Calu3 (cell line): ENCODE results near the gene SNX32. TPM values are rescaled to one million over a fixed set of nuclear protein-coding genes. Genes with fewer than 3 reads are reported as not detected.
A peak's percentile ranks its signal among the peaks of the same experiment; 100 is the strongest.

Experiments
- BruUV-seq: library from RNA; stranded (reverse); fragments of 400-500 nt; replicated peaks from 2 replicates; lab custom pipeline; 2021; lab: Mats Ljungman, UMichigan
- CTCF ChIA-PET: fragments of 300-600 bp; sonication (Branson Sonifier 250); formaldehyde crosslinking; loops from one replicate; lab custom pipeline; 2022; ENCODE audit warnings: antibody characterized with exemption; lab: Charles Lee
- DNase-seq: peaks from one replicate; pipeline ENCODE4 v3.0.0; 2022
- H3K27ac Mint-ChIP-seq: one replicate; pipeline ENCODE4 v1.8.0; 2022; ENCODE audit warnings: mixed read lengths; ENCODE audit not compliant: unreplicated experiment
- H3K27me3 Mint-ChIP-seq: one replicate; pipeline ENCODE4 v1.8.0; 2022; ENCODE audit warnings: mixed read lengths; ENCODE audit not compliant: unreplicated experiment
- H3K36me3 Mint-ChIP-seq: one replicate; pipeline ENCODE4 v1.8.0; 2022; ENCODE audit warnings: mild to moderate bottlenecking, moderate library complexity, mixed read lengths; ENCODE audit not compliant: insufficient read depth, unreplicated experiment
- H3K4me1 Mint-ChIP-seq: one replicate; pipeline ENCODE4 v1.8.0; 2022; ENCODE audit warnings: mild to moderate bottlenecking, low read depth, mixed read lengths; ENCODE audit not compliant: unreplicated experiment
- H3K4me3 Mint-ChIP-seq: one replicate; pipeline ENCODE4 v1.8.0; 2022; ENCODE audit warnings: mild to moderate bottlenecking, low read depth, moderate library complexity, mixed read lengths; ENCODE audit not compliant: unreplicated experiment
- H3K9me3 Mint-ChIP-seq: one replicate; pipeline ENCODE4 v1.8.0; 2022; ENCODE audit warnings: low read depth, mixed read lengths; ENCODE audit not compliant: unreplicated experiment
- intact Hi-C: fragments of 100-400 bp; cut with micrococcal nuclease; formaldehyde crosslinking; loops from one replicate; pipeline ENCODE4 v1.10.0; 2022; ENCODE audit not compliant: unreplicated experiment
- total RNA-seq: library from RNA; stranded (reverse); gene quantifications from 2 replicates; pipeline ENCODE4 v1.2.3, GENCODE V29; 2022
- TF ChIP-seq, protein P1 (sequence below): fragments of 200-600 bp; IDR thresholded peaks from one replicate; pipeline ENCODE4 v1.8.0; 2022; ENCODE audit warnings: antibody characterized with exemption; ENCODE audit not compliant: unreplicated experiment

The SNX32 gene
- total RNA-seq, 1 experiment from 2014 or later, result not detected

DNA sequence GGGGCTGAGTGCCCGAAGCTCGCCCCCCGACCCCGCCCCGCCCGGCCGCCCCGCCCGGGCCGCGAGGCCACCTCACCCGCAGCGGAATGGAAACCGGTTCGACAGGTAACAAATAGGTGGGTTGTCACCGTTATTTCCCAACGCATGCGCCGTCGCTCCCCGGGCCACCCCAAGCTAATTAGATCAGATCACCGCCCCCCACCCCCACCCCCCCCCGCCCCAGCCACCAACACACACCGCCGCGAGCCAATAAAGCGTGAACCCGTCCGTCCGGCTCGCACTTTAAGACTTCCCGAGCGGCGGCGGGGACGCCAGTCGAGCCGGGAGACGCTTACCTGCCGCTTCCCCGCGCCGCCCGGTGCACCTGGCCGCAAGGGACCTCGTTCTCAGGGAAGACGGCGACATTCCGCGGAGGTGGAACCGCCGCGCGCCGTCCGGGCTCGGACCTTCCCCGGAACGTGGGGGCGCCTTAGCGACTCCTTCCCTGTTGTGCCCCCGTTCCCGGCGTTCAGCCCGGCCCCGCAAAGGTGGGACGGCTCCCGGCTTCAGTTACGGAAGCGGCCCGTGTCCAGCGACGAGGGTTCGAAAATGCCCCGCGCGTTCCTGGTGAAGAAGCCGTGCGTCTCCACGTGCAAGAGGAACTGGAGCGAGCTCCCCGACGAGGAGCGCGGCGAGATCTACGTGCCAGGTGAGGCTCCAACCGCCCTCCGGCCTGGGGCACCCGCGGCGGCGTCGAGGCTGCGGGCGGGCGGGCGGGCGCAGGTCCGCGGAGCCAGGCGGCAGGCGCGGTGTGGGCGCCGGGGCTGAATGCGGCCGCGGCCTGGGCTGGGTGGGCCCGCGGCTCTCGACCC is 46.8 kb upstream of the SNX32 start, which contains the start of gene OVOL1:
OVOL1 (plus strand) TSS at position 278 of the 851 bp plus-strand sequence; CDS start at position 589, 311 bp downstream.
- Mint-ChIP-seq H3K27me3 (no peaks in the 10 kb centered on the region), H3K9me3 (no peaks in the 10 kb centered on the region), H3K4me3 (peak within 1 kb of the TSS; percentile 86), H3K27ac (peak within 1 kb of the TSS; percentile 82), H3K36me3 (peaks cover 44% of the 10 kb centered on the region), H3K4me1 (peaks cover 46% of the 10 kb centered on the region)
- peak; percentile 92 for DNase-seq
- TF ChIP-seq, protein P1, sequence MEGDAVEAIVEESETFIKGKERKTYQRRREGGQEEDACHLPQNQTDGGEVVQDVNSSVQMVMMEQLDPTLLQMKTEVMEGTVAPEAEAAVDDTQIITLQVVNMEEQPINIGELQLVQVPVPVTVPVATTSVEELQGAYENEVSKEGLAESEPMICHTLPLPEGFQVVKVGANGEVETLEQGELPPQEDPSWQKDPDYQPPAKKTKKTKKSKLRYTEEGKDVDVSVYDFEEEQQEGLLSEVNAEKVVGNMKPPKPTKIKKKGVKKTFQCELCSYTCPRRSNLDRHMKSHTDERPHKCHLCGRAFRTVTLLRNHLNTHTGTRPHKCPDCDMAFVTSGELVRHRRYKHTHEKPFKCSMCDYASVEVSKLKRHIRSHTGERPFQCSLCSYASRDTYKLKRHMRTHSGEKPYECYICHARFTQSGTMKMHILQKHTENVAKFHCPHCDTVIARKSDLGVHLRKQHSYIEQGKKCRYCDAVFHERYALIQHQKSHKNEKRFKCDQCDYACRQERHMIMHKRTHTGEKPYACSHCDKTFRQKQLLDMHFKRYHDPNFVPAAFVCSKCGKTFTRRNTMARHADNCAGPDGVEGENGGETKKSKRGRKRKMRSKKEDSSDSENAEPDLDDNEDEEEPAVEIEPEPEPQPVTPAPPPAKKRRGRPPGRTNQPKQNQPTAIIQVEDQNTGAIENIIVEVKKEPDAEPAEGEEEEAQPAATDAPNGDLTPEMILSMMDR, result no peak
- CTCF ChIA-PET, result interaction anchor here (1.0 kb wide), 1 partner anchor 332 kb away, joined by 3 read pairs; no protein-coding TSS in a partner anchor
- intact Hi-C loops, result no loop called here
- BruUV-seq, result no TSS peak

DNA sequence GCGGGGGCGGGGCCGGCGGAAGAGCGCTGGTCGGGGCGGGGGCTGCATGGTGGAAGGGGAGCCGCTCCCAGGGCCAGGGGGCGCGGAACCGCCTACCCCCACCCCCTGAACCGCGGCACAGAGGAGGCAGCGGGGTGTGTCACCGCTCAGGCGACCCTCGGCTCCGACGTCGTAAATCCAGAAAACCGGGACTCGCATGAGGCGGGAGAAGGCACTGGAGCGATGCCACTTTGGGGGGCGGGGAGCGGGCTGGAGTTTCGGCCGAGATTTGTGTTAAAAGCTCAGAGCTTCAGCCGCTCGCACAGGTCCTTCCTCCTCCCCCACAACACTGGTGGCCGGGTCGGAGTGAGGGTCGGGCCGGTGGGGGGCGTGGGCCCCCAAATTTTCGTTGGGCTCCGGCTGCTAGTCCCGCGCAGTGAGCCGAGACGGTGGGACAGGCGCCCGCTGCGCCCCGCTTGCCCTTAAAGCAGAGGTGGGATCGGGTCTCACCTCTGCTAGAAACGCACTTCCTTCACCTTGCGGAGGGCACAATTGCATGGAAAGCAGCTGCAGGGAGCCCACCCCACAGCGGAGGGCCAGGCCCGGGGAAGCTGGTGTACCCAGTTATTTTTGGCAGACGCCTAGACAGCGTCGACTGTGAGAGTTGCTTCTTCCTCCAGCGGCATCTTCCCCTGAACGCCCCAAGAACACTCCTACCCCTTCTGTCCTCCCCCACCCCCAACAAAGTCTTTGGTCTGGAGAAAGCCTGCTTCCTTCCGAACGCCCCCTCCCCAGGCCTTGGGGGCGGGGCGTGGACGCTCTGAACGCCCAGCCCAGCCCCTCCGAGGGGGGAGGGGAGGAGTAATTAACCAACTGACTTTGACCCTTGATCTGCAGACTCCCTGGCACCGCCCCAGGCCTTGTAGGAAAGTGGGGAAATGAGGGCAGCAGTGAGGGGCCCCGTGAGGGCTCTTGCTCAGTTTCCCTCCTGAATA is 45.8 kb upstream of the SNX32 start:
- no TSS peak for BruUV-seq
- peaks cover 46% of the 10 kb centered on the region for H3K4me1 Mint-ChIP-seq
- H3K36me3 Mint-ChIP-seq, result peaks cover 53% of the 10 kb centered on the region
- peak overlapping the region; percentile 86 for H3K4me3 Mint-ChIP-seq
- H3K9me3 Mint-ChIP-seq, result no peaks in the 10 kb centered on the region
- intact Hi-C loops, result no loop called here
- CTCF ChIA-PET, result interaction anchor here (1.0 kb wide), 1 partner anchor 8 kb away, joined by 4 read pairs; no protein-coding TSS in a partner anchor
- TF ChIP-seq, protein P1, result no peak
- peak; percentile 33 for DNase-seq
- peak overlapping the region; percentile 75 for H3K27ac Mint-ChIP-seq
- H3K27me3 Mint-ChIP-seq, result no peaks in the 10 kb centered on the region

DNA sequence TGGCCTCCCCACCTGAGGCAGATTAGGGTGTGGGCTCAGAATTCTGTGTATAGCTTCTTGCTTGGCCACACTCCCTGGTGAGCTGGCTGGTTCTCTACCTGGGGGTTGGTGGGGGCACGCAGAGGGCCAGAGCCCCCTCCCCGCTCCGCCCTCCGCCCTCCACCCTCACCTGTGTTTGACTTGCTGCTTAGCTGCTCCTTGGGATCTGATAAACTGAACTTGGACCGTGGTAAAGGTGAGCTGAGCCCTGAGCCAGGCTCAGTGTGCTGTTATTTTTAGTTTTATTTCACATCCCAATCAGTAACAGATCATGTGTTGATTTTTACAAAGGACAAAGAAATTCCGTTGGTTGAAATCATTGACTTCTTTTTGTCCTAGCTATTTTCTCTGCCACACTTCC is 44.9 kb upstream of the SNX32 start:
- peak overlapping the region; percentile 86 for H3K4me3 Mint-ChIP-seq
- no peaks in the 10 kb centered on the region for H3K27me3 Mint-ChIP-seq
- BruUV-seq, result no TSS peak

More for the DNA sequence above, 44.9 kb upstream of the SNX32 start:
- Mint-ChIP-seq H3K4me1 (peaks cover 48% of the 10 kb centered on the region), H3K27ac (peak overlapping the region; percentile 75), H3K9me3 (no peaks in the 10 kb centered on the region), H3K36me3 (peaks cover 57% of the 10 kb centered on the region)
- CTCF ChIA-PET, result interaction anchor here (1.0 kb wide), 1 partner anchor 9 kb away, joined by 4 read pairs; no protein-coding TSS in a partner anchor
- TF ChIP-seq, protein P1, result no peak
- intact Hi-C loops, result no loop called here
- DNase-seq, result no peak
